GM12878 (cell line): ENCODE results near the gene HECTD4.

Experiments used
- ASH2L ChIP-seq: fragments of 300-600, 200-600 bp; sonication (generic); IDR thresholded peaks from 2 replicates; pipeline ENCODE4 v1.6.1; 2017; ENCODE audit warnings: low read depth, mild to moderate bottlenecking, borderline replicate concordance
- ATF2 ChIP-seq: IDR thresholded peaks from 2 replicates; pipeline ENCODE4 v1.6.1; 2012; ENCODE audit warnings: low read length, inconsistent platforms
- CHD1 ChIP-seq: IDR thresholded peaks from 2 replicates; pipeline ENCODE4 v1.6.1; 2012; ENCODE audit warnings: low read depth, low read length, improper control_type of control experiment
- CTCF ChIP-seq, 3 experiments: IDR thresholded peaks in 2 of 3; conservative IDR thresholded peaks in 1 of 3; 2 replicates each; pipeline ENCODE4 v1.5.1; 2011; ENCODE audit warnings: low read depth in 3 of 3, low read length in 3 of 3, mild to moderate bottlenecking in 3 of 3, control low read depth in 2 of 3, moderate library complexity in 2 of 3, inconsistent platforms in 1 of 3, mixed read lengths in 1 of 3; ENCODE audit not compliant: control insufficient read depth in 2 of 3, insufficient read depth in 1 of 3; ENCODE audit errors: extremely low read depth in 1 of 3
- FOXM1 ChIP-seq: IDR thresholded peaks from 2 replicates; pipeline ENCODE4 v1.6.1; 2012; ENCODE audit warnings: low read depth, mild to moderate bottlenecking, inconsistent platforms, low read length, moderate library complexity
- KLF5 ChIP-seq: fragments of 450-650 bp; IDR thresholded peaks from 2 replicates; pipeline ENCODE4 v1.6.1; 2014; ENCODE audit warnings: mild to moderate bottlenecking; ENCODE audit not compliant: partially characterized antibody
- POLR2A ChIP-seq: IDR thresholded peaks from 2 replicates; pipeline ENCODE4 v1.6.1; 2011; ENCODE audit warnings: low read depth, mild to moderate bottlenecking, low read length
- POLR2AphosphoS5 ChIP-seq: IDR thresholded peaks from 2 replicates; pipeline ENCODE4 v1.6.1; 2011; ENCODE audit warnings: mild to moderate bottlenecking, low read length, inconsistent platforms
- REST ChIP-seq: IDR thresholded peaks from 2 replicates; pipeline ENCODE4 v1.6.1; 2012; ENCODE audit warnings: mild to moderate bottlenecking, low read depth, low read length
- SP1 ChIP-seq: IDR thresholded peaks from one replicate; pipeline ENCODE4 v1.6.1; 2011; ENCODE audit warnings: low read depth, low read length
- TARDBP ChIP-seq: IDR thresholded peaks from 2 replicates; pipeline ENCODE4 v1.6.1; 2016; ENCODE audit warnings: borderline replicate concordance
- YY1 ChIP-seq: IDR thresholded peaks from 2 replicates; pipeline ENCODE4 v1.6.1; 2011; ENCODE audit warnings: low read depth, mild to moderate bottlenecking, low read length

- TF ChIP-seq POLR2AphosphoS5 (no peak), YY1 (no peak), FOXM1 (no peak), POLR2A (no peak), CTCF (IDR thresholded peaks at IDR 0.05 in 2 of 3, conservative IDR thresholded peaks at IDR 0.05 in 1 of 3; ENCODE audit: control insufficient read depth in 2 of 3, extremely low read depth in 1 of 3, insufficient read depth in 1 of 3, low read depth in 3 of 3, low read length in 3 of 3) (peak; percentile 37 to 55 (median 43); a peak in 4 of 6 replicates), SP1 (no peak), KLF5 (no peak), CHD1 (no peak), REST (no peak), TARDBP (no peak), ATF2 (no peak), ASH2L (no peak)
Measured at GRCh38 chr12:112170376-112170775, 211.9 kb downstream of the HECTD4 start.
